K562 (cell line): Measurements from ENCODE around the gene COMP. TPM values are rescaled to one million over a fixed set of nuclear protein-coding genes. Genes with fewer than 3 reads are reported as not detected.

ENCODE experiments used
- C11orf30 ChIP-seq: fragments of 450-650 bp; IDR thresholded peaks from 2 replicates; pipeline ENCODE4 v1.6.1; 2016; ENCODE audit warnings: low read depth, mild to moderate bottlenecking
- CBX5 ChIP-seq: IDR thresholded peaks from 2 replicates; pipeline ENCODE4 v1.6.1; 2014; ENCODE audit warnings: low read depth, borderline replicate concordance
- CHAMP1 ChIP-seq: fragments of 450-650 bp; IDR thresholded peaks from 2 replicates; pipeline ENCODE4 v1.6.1; 2016; ENCODE audit warnings: mild to moderate bottlenecking
- FOXP1 ChIP-seq: sonication (generic); formaldehyde crosslinking; IDR thresholded peaks from 2 replicates; pipeline ENCODE4 v1.8.0; 2022; ENCODE audit warnings: mild to moderate bottlenecking, missing genetic modification reagents
- KAT8 ChIP-seq: fragments of 450-650 bp; IDR thresholded peaks from 2 replicates; pipeline ENCODE4 v1.6.1; 2016; ENCODE audit warnings: low read depth, mild to moderate bottlenecking
- POLR3G ChIP-seq: IDR thresholded peaks from 2 replicates; pipeline ENCODE4 v1.6.1; 2011; ENCODE audit not compliant: insufficient read length, insufficient replicate concordance; ENCODE audit errors: extremely low read depth
- RAD51 ChIP-seq: fragments of 450-650 bp; IDR thresholded peaks from 2 replicates; pipeline ENCODE4 v1.7.1; 2016; ENCODE audit warnings: low read depth, mild to moderate bottlenecking, borderline replicate concordance
- RBM14 ChIP-seq: fragments of 200-400 bp; formaldehyde crosslinking; IDR thresholded peaks from 2 replicates; pipeline ENCODE4 v1.6.1; 2018; ENCODE audit warnings: low read depth, mild to moderate bottlenecking, low read length, moderate library complexity, borderline replicate concordance; ENCODE audit not compliant: insufficient read depth
- RBM39 ChIP-seq: fragments of 200-400 bp; formaldehyde crosslinking; optimal IDR thresholded peaks from 2 replicates; pipeline ENCODE3; 2018; ENCODE audit warnings: low read depth, low read length
- RCOR1 ChIP-seq, 2 experiments: IDR thresholded peaks; 2 replicates each; pipeline ENCODE4 v1.6.1; 2012; ENCODE audit warnings: low read depth in 2 of 2, low read length in 2 of 2, borderline replicate concordance in 1 of 2, improper control_type of control experiment in 1 of 2
- ZMIZ1 ChIP-seq, 2 experiments: fragments of 150-350 bp in 1 of 2; IDR thresholded peaks; 2 replicates each; pipeline ENCODE4 v1.6.1; 2012 to 2016; ENCODE audit warnings: low read depth in 2 of 2, low read length in 2 of 2, mild to moderate bottlenecking in 1 of 2, moderate library complexity in 1 of 2
- ZNF133 ChIP-seq: fragments of 250-450 bp; sonication (Bioruptor Pico); IDR thresholded peaks from 2 replicates; pipeline ENCODE4 v1.4.0; 2020; ENCODE audit warnings: mild to moderate bottlenecking
- ZNF324 ChIP-seq: fragments of 250-450 bp; sonication (Bioruptor Pico); IDR thresholded peaks from 2 replicates; pipeline ENCODE4 v1.4.0; 2020; ENCODE audit warnings: mild to moderate bottlenecking
- polyA plus RNA-seq, 8 experiments: library from polyadenylated mRNA; depleted of rRNA in 4 of 8; stranded (reverse) in 5 of 8; unstranded in 3 of 8; fragments of >200 nt; fragmentation: Nextera tagmentation in 2 of 8; fragmentation: Illumina TruSeq in 1 of 8; extraction: Ambion mirVana in 2 of 8; extraction: Trizol in 1 of 8; gene quantifications; 2 replicates each; pipeline versions ENCODE4 v1.2.1 to v1.2.3, GENCODE V29; 2011 to 2014; ENCODE audit warnings: inconsistent platforms in 1 of 8, missing spikeins in 1 of 8
- total RNA-seq, 7 experiments: library from RNA; depleted of rRNA in 6 of 7; stranded (reverse); fragments of >200 nt in 6 of 7; fragmentation: Illumina TruSeq in 2 of 7; extraction: Trizol in 2 of 7; gene quantifications; 2 replicates each; pipeline versions ENCODE4 v1.2.1 to v1.2.3, GENCODE V29; 2011 to 2021; ENCODE audit warnings: low replicate concordance in 1 of 7
- TF ChIP-seq, protein P1 (sequence below): fragments of 450-650 bp; IDR thresholded peaks from 2 replicates; pipeline ENCODE4 v1.6.1; 2018; ENCODE audit not compliant: partially characterized antibody
- TF ChIP-seq, protein P2 (sequence below), 3 experiments: fragments of 200-800 bp in 1 of 3; sonication (Bioruptor generic) in 1 of 3; sonication (generic) in 1 of 3; formaldehyde crosslinking in 1 of 3; IDR thresholded peaks; 2 replicates each; pipeline versions ENCODE4 v1.6.1 to v1.8.0; 2016 to 2022; ENCODE audit warnings: mild to moderate bottlenecking in 2 of 3, missing compliant biosample characterization in 2 of 3, missing genetic modification characterization in 2 of 3, missing genetic modification reagents in 1 of 3

The COMP gene
- total and polyA plus RNA-seq, 9 of the 15 experiments (the other 6 are each of a cell fraction or from before 2014, with no cell fraction given): 0.07 TPM; not detected in 8

- TF ChIP-seq, protein P1, sequence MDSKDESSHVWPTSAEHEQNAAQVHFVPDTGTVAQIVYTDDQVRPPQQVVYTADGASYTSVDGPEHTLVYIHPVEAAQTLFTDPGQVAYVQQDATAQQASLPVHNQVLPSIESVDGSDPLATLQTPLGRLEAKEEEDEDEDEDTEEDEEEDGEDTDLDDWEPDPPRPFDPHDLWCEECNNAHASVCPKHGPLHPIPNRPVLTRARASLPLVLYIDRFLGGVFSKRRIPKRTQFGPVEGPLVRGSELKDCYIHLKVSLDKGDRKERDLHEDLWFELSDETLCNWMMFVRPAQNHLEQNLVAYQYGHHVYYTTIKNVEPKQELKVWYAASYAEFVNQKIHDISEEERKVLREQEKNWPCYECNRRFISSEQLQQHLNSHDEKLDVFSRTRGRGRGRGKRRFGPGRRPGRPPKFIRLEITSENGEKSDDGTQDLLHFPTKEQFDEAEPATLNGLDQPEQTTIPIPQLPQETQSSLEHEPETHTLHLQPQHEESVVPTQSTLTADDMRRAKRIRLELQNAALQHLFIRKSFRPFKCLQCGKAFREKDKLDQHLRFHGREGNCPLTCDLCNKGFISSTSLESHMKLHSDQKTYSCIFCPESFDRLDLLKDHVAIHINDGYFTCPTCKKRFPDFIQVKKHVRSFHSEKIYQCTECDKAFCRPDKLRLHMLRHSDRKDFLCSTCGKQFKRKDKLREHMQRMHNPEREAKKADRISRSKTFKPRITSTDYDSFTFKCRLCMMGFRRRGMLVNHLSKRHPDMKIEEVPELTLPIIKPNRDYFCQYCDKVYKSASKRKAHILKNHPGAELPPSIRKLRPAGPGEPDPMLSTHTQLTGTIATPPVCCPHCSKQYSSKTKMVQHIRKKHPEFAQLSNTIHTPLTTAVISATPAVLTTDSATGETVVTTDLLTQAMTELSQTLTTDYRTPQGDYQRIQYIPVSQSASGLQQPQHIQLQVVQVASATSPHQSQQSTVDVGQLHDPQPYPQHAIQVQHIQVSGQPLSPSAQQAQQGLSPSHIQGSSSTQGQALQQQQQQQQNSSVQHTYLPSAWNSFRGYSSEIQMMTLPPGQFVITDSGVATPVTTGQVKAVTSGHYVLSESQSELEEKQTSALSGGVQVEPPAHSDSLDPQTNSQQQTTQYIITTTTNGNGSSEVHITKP: peak; percentile 11
- TF ChIP-seq RCOR1 (IDR thresholded peaks at IDR 0.05; ENCODE audit: borderline replicate concordance in 1 of 2, low read depth in 2 of 2, low read length in 2 of 2) (peak in 1 of 2 experiments; percentile 24; a peak in 1 of 4 replicates), FOXP1 (CRISPR knock-in tag) (peak; percentile 59), CHAMP1 (no peak), RBM14 (no peak), ZMIZ1 (IDR thresholded peaks at IDR 0.05; ENCODE audit: low read depth in 2 of 2, low read length in 2 of 2) (no peak), RAD51 (no peak), ZNF324 (CRISPR knock-in tag) (no peak), RBM39 (no peak), CBX5 (no peak), KAT8 (no peak), ZNF133 (no peak), C11orf30 (no peak), POLR3G (no peak)
- TF ChIP-seq, protein P2, sequence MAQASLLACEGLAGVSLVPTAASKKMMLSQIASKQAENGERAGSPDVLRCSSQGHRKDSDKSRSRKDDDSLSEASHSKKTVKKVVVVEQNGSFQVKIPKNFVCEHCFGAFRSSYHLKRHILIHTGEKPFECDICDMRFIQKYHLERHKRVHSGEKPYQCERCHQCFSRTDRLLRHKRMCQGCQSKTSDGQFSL (CRISPR knock-in tag; IDR thresholded peaks at IDR 0.05): 0 out of 2 replicates have a peak, but pooled peaks have one; percentile 26
- TF ChIP-seq, protein P2 (tag; IDR thresholded peaks at IDR 0.05): no peak
Observed at GRCh38 chr19:18831524-18832305, 40.6 kb upstream of the COMP start, which contains the start of gene UPF1 (continued).
